Activated CD4-positive, alpha-beta memory T cell treated with anti-CD3 and anti-CD28 coated beads for 36 hours (primary cell): ENCODE data around the gene STRN4. TPM values are rescaled to one million over a fixed set of nuclear protein-coding genes. Genes with fewer than 3 reads are reported as not detected.
"Not testable (repeated sequence)": the region's sequence is repeated elsewhere in the genome, so short reads cannot be mapped to it uniquely, and the experiment has no call there.

Experiments
- CTCF ChIA-PET: fragments of 350-600 bp; sonication (Branson Sonifier 250); formaldehyde crosslinking; loops from one replicate; lab custom pipeline; 2021; ENCODE audit warnings: antibody characterized with exemption, inconsistent platforms; lab: Charles Lee
- POLR2A ChIA-PET: fragments of 350-600 bp; sonication (Branson Sonifier 250); formaldehyde crosslinking; loops from one replicate; lab custom pipeline; 2021; ENCODE audit warnings: antibody characterized with exemption; lab: Charles Lee
- DNase-seq: peaks from one replicate; pipeline ENCODE4 v3.0.0-alpha.2; 2020
- H3K27ac Mint-ChIP-seq: one replicate; pipeline ENCODE4 v1.8.0; 2021; ENCODE audit warnings: mixed read lengths
- H3K27me3 Mint-ChIP-seq: one replicate; pipeline ENCODE4 v1.8.0; 2021; ENCODE audit warnings: mixed read lengths
- H3K36me3 Mint-ChIP-seq: one replicate; pipeline ENCODE4 v1.8.0; 2021; ENCODE audit warnings: mixed read lengths
- H3K4me1 Mint-ChIP-seq: one replicate; pipeline ENCODE4 v1.8.0; 2021; ENCODE audit warnings: low read depth, mixed read lengths
- H3K4me3 Mint-ChIP-seq: one replicate; pipeline ENCODE4 v1.8.0; 2021; ENCODE audit warnings: mild to moderate bottlenecking, mixed read lengths
- H3K9me3 Mint-ChIP-seq: one replicate; pipeline ENCODE4 v1.8.0; 2021; ENCODE audit warnings: mixed read lengths
- intact Hi-C: fragments of 100-400 bp; cut with micrococcal nuclease; formaldehyde crosslinking; loops from one replicate; pipeline ENCODE4 v1.15.1; 2023
- total RNA-seq, 2 experiments: library from RNA; stranded (reverse); gene quantifications; one replicate each; pipeline ENCODE4 v1.2.3, GENCODE V29; 2021

Gene STRN4
- total RNA-seq, 2 experiments from 2014 or later: 52.6 to 59.3 TPM

- Mint-ChIP-seq H3K27me3 (no peaks in the 10 kb centered on the region), H3K36me3 (peaks cover 25% of the 10 kb centered on the region), H3K4me3 (peak within 1 kb of the TSS; percentile 93), H3K4me1 (peaks cover 38% of the 10 kb centered on the region), H3K9me3 (no peaks in the 10 kb centered on the region), H3K27ac (peak within 1 kb of the TSS; percentile 95)
- CTCF ChIA-PET: interaction anchor here (0.7 to 5.6 kb wide), 3 partner anchors 12 to 13 kb away, joined by 3 to 68 read pairs (median 15); no protein-coding TSS in a partner anchor
- intact Hi-C loops: loop anchor here (2.0 kb wide), 2 partner anchors 116 to 540 kb away; partner anchors contain the start of genes CALM3 and CCDC9
- POLR2A ChIA-PET: interaction anchor here (1.3 kb wide), 1 partner anchor 117 kb away, joined by 3 read pairs; no protein-coding TSS in a partner anchor
- peak; percentile 94 for DNase-seq
Measured at GRCh38 chr19:46717034-46717715, 29.1 kb downstream of the STRN4 start, which contains the start of gene PRKD2. PRKD2 (minus strand) TSS chr19:46717114; CDS start chr19:46716370, 744 bp downstream.

GRCh38 chr19:46716672-46717033 is 29.6 kb downstream of the STRN4 start:
- Mint-ChIP-seq H3K36me3 (peaks cover 21% of the 10 kb centered on the region), H3K9me3 (no peaks in the 10 kb centered on the region), H3K27me3 (no peaks in the 10 kb centered on the region), H3K27ac (peak overlapping the region; percentile 95), H3K4me1 (peaks cover 36% of the 10 kb centered on the region), H3K4me3 (peak overlapping the region; percentile 93)
- CTCF ChIA-PET: interaction anchor here (2.1 to 5.6 kb wide), 2 partner anchors 12 to 13 kb away, joined by 15 to 68 read pairs; no protein-coding TSS in a partner anchor
- intact Hi-C loops: loop anchor here (2.0 kb wide), 2 partner anchors 116 to 540 kb away; partner anchors contain the start of genes CALM3 and CCDC9
- POLR2A ChIA-PET: no interaction called here
- no peak for DNase-seq

DNA sequence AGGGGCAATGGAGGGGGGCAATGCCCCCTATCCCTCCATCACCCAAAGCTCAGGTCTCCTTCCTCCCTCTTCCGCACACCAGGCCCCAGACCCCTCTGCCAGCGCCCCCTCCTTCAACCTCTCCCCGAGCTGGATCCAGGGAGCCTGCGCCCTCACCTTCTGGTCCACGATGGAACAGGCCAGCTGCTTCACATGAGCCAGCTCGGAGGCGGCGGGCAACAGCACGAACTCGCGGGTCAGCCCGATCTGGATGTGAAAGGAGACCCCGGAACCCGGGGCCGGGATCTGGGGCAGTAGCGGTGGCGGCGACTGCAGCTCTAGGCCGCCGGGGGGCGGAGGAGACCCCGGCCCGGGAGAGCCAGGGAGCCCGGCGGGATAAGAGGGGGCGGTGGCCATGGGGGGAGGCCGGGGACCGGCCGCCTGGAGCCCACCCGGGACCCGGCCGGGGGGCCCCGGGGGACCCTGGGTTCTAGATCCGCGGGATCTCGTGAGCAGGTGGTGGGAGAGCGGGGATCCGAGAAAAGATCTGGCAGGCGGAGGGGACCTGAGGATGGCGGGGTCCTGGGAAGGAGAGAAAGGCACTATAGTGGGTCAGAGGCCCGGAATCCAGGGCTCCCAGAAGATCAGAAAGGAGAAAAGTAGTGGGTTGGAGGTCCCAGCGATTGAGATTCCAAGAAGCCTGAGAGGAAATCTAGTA is 30.1 kb downstream of the STRN4 start:
- POLR2A ChIA-PET: interaction anchor here (0.6 to 2.6 kb wide), 3 partner anchors 12 to 114 kb away, joined by 3 to 7 read pairs (median 3); no protein-coding TSS in a partner anchor

GRCh38 chr19:46715620-46715974 is 30.7 kb downstream of the STRN4 start:
- peaks cover 33% of the 10 kb centered on the region for H3K4me1 Mint-ChIP-seq
- H3K27me3 Mint-ChIP-seq: no peaks in the 10 kb centered on the region
- intact Hi-C loops: loop anchor here (2.0 kb wide), 1 partner anchor 71 kb away; no protein-coding TSS in a partner anchor
- POLR2A ChIA-PET: interaction anchor here (0.6 to 2.6 kb wide), 3 partner anchors 11 to 114 kb away, joined by 3 to 7 read pairs (median 3); no protein-coding TSS in a partner anchor
- H3K4me3 Mint-ChIP-seq: peak overlapping the region; percentile 93
- peak overlapping the region; percentile 95 for H3K27ac Mint-ChIP-seq
- H3K36me3 Mint-ChIP-seq: peaks cover 16% of the 10 kb centered on the region
- CTCF ChIA-PET: interaction anchor here (0.6 to 5.6 kb wide), 9 partner anchors 11 to 177 kb away, joined by 3 to 68 read pairs (median 4); no protein-coding TSS in a partner anchor
- DNase-seq: peak; percentile 22
- no peaks in the 10 kb centered on the region for H3K9me3 Mint-ChIP-seq

More for the DNA sequence above, 30.1 kb downstream of the STRN4 start:
- CTCF ChIA-PET: interaction anchor here (0.8 to 5.6 kb wide), 4 partner anchors 12 to 124 kb away, joined by 4 to 68 read pairs (median 10); no protein-coding TSS in a partner anchor
- no peaks in the 10 kb centered on the region for H3K27me3 Mint-ChIP-seq
- H3K4me3 Mint-ChIP-seq: peak overlapping the region; percentile 93
- DNase-seq: peak; percentile 41
- intact Hi-C loops: loop anchor here (2.0 kb wide), 3 partner anchors 71 to 541 kb away; partner anchors contain the start of genes CALM3 and CCDC9
- peaks cover 36% of the 10 kb centered on the region for H3K4me1 Mint-ChIP-seq
- H3K9me3 Mint-ChIP-seq: no peaks in the 10 kb centered on the region
- H3K36me3 Mint-ChIP-seq: peaks cover 17% of the 10 kb centered on the region
- peak overlapping the region; percentile 95 for H3K27ac Mint-ChIP-seq

DNA sequence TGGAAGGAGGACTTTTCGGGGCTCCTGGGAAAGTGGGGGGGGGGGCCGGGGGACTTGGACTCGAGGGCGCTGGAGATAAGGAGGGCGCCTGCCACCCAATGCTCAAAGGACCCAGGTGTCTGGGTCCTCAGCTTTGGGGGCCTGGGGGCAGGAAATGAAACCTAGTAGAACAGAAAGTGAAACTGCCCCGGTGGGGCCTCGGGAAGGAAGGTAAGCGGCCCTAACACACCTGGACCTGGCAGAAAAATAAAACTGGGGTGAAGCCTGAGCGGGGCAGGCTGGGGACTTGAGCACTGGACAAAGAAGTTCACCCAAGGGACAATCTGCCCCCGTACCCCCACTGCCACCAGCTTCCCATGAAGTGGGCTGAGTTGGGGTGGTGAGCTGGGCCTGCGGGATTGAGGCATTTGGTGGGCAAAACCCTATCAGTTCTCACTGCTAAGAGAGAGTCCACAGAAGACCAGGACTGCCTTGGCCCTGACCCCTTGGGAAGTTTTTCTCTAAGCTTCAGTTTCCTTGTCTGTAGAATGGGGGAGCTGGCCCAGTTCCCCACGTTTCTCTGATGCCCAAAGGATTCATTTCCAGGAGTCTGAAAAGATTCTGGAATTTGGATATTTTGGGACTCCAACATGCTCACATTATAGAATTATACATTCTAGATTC is 31.7 kb downstream of the STRN4 start:
- CTCF ChIA-PET: interaction anchor here (0.6 to 5.6 kb wide), 15 partner anchors 10 to 185 kb away, joined by 3 to 68 read pairs (median 5); partner anchors contain the start of gene CALM3
- Mint-ChIP-seq H3K9me3 (no peaks in the 10 kb centered on the region), H3K27me3 (no peaks in the 10 kb centered on the region), H3K4me1 (peaks cover 32% of the 10 kb centered on the region), H3K4me3 (peak overlapping the region; percentile 93), H3K36me3 (peaks cover 14% of the 10 kb centered on the region), H3K27ac (peak overlapping the region; percentile 95)
- intact Hi-C loops: loop anchor here (2.0 kb wide), 1 partner anchor 72 kb away; no protein-coding TSS in a partner anchor
- peak; percentile 81 for DNase-seq
- POLR2A ChIA-PET: interaction anchor here (0.6 to 2.6 kb wide), 11 partner anchors 9 to 113 kb away, joined by 3 to 10 read pairs (median 4); partner anchors contain the start of genes CALM3 and SLC1A5

DNA sequence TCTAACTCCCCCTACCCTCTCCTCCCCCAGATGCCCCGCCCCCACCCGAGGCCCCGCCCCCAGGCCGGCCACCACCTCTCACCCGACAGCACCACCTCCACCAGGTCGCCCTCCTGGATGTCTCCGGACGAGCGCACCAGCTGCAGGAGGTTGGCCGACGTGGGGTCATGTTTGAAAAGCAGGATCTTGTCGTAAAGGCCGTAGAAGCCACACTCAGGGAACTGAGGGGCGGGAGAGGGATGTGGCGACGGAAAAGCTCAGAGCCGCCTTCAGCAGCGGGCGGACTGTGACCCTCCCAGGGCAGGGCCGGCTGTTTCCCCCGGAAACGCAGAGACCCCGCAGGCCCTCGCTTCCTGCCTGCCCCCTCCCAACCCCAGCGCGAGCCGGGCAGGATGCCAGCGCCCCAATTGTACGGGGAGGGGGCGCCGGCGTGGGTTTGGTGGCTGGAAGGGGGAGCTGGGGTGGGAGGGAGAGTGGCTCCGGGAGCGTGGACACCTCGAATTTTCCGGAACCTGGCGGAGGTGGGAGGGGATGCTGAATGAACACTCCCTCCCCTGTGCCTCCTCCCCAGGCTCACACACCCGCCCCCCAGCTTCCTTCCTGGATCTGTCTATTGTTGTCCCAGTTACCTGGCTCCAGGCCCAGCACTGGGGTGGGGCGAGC is 32.3 kb downstream of the STRN4 start:
- intact Hi-C loops: loop anchor here (2.0 kb wide), 1 partner anchor 73 kb away; no protein-coding TSS in a partner anchor
- H3K4me1 Mint-ChIP-seq: peaks cover 26% of the 10 kb centered on the region
- POLR2A ChIA-PET: interaction anchor here (0.9 to 2.6 kb wide), 9 partner anchors 9 to 113 kb away, joined by 3 to 10 read pairs (median 4); partner anchors contain the start of genes CALM3 and SLC1A5
- CTCF ChIA-PET: interaction anchor here (1.1 to 5.6 kb wide), 10 partner anchors 10 to 185 kb away, joined by 3 to 68 read pairs (median 7); partner anchors contain the start of gene CALM3
- peaks cover 9% of the 10 kb centered on the region for H3K36me3 Mint-ChIP-seq
- H3K9me3 Mint-ChIP-seq: no peaks in the 10 kb centered on the region
- DNase-seq: peak; percentile 85
- no peaks in the 10 kb centered on the region for H3K27me3 Mint-ChIP-seq
- peak overlapping the region; percentile 95 for H3K27ac Mint-ChIP-seq
- H3K4me3 Mint-ChIP-seq: peak overlapping the region; percentile 93

- peak overlapping the region; percentile 95 for H3K27ac Mint-ChIP-seq
- peaks cover 15% of the 10 kb centered on the region for H3K4me1 Mint-ChIP-seq
- H3K9me3 Mint-ChIP-seq, DNase-seq, H3K27me3 Mint-ChIP-seq, H3K36me3 Mint-ChIP-seq, intact Hi-C loops, H3K4me3 Mint-ChIP-seq: not testable (repeated sequence)
- POLR2A ChIA-PET: interaction anchor here (0.7 kb wide), 1 partner anchor 38 kb away, joined by 4 read pairs; no protein-coding TSS in a partner anchor
- CTCF ChIA-PET: interaction anchor here (0.9 to 5.6 kb wide), 8 partner anchors 9 to 144 kb away, joined by 3 to 68 read pairs (median 5); partner anchors contain the start of gene CALM3
Measured at GRCh38 chr19:46712768-46713338, 33.4 kb downstream of the STRN4 start.

DNA sequence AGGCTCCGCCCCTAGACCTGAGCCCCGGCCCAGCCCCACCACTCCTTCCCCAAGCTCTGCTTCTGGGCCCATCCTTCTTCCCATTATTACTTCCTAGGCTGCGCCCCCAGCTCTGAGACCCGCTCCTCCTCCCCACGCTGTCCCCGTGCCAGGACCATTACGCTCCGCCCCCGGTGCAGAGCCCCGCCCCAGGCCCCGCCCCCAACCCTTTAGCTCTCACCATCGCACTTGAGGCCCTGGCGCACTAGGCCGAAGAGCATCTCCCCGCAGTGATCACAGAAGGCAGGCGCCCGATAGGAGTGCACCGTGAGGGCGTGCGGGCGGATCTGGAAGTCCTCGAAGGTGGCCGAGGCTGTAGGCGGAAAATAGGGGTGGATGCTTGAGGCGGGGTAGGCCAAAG is 35.6 kb downstream of the STRN4 start:
- POLR2A ChIA-PET: no interaction called here
- peaks cover 12% of the 10 kb centered on the region for H3K4me1 Mint-ChIP-seq
- CTCF ChIA-PET: interaction anchor here (0.6 to 3.0 kb wide), 5 partner anchors 18 to 1443 kb away, joined by 3 to 22 read pairs (median 4); no protein-coding TSS in a partner anchor
- no peak for DNase-seq
- H3K36me3 Mint-ChIP-seq: peaks cover 13% of the 10 kb centered on the region
- intact Hi-C loops: no loop called here
- no peaks in the 10 kb centered on the region for H3K9me3 Mint-ChIP-seq
- no peak overlapping the region for H3K27ac Mint-ChIP-seq
- H3K27me3 Mint-ChIP-seq: no peaks in the 10 kb centered on the region
- H3K4me3 Mint-ChIP-seq: no peak overlapping the region

GRCh38 chr19:46704379-46705076 is 41.7 kb downstream of the STRN4 start:
- DNase-seq: peak; percentile 91
- Mint-ChIP-seq H3K9me3 (no peaks in the 10 kb centered on the region), H3K36me3 (peaks cover 22% of the 10 kb centered on the region), H3K27ac (peak overlapping the region; percentile 60), H3K4me3 (no peak overlapping the region), H3K27me3 (no peaks in the 10 kb centered on the region), H3K4me1 (peaks cover 7% of the 10 kb centered on the region)
- intact Hi-C loops: loop anchor here (1.0 to 5.0 kb wide), 2 partner anchors 24 to 43 kb away; partner anchors contain the start of genes FKRP and STRN4
- POLR2A ChIA-PET: interaction anchor here (1.6 kb wide), 1 partner anchor 10 kb away, joined by 7 read pairs; no protein-coding TSS in a partner anchor
- CTCF ChIA-PET: interaction anchor here (0.6 to 7.2 kb wide), 30 partner anchors 10 to 1421 kb away, joined by 3 to 121 read pairs (median 4); partner anchors contain the start of gene PRKD2
